ENCODE data around the gene RPL28. TPM values are rescaled to one million over a fixed set of nuclear protein-coding genes. Genes with fewer than 3 reads are reported as not detected.
A peak's percentile ranks its signal among the peaks of the same experiment; 100 is the strongest.
"Not testable (repeated sequence)": the region's sequence is repeated elsewhere in the genome, so short reads cannot be mapped to it uniquely, and the experiment has no call there.

Gene RPL28
- total and polyA plus RNA-seq, 2 experiments from 2014 or later = 530 to 875 TPM

DNA sequence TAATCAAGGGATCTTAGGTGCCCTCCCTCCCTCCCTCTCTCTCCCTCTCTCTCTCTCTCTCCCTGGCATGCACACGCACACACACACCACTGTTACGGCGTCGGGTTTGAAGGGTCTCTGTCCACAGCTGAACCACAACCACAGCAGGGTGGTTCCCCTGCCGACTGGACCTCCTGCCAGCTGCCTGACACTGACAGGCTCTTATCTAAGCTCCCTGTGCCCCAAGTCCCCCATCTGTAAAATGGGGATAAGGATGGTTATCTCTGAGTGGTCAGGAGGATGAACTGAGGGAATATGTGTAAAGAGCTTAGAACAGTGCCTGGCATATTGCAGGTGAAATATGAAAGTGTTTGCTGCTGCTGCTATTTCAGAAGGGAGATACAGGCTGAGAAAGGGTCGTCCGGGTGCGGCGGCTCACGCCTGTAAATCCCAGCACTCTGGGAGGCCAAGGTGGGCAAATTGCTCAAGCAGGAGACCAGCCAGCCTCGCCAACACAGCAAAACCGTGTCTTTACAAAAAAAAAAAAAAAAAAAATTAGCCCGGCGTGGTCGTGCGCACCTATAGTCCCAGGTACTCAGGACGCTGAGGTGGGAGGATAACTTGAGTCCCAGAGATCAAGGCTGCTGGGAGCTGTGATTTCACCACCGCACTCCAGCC is 58.2 kb downstream of the RPL28 start:
- H4K20me1 ChIP-seq (ENCODE audit: insufficient read depth) = no peaks in the 10 kb centered on the region
- H3K9me3 ChIP-seq (ENCODE audit: low read depth) = no peaks in the 10 kb centered on the region
- DNase-seq = no peak
- H2AFZ ChIP-seq = no peak overlapping the region
- no peaks in the 10 kb centered on the region; the same call in 1 of the 2 replicates for H3F3A ChIP-seq (ENCODE audit: insufficient read depth)
- H3K27me3 ChIP-seq (replicated peaks; ENCODE audit: insufficient read depth) = peaks cover 39% of the 10 kb centered on the region
- 37 to 48% methylated on average over 17 to 18 of the region's 18 CpGs for WGBS, 2 experiments (ENCODE audit: low coverage in 1 of 2, low lambda C conversion rate in 2 of 2, missing lambda C conversion rate in 2 of 2)
- no peaks in the 10 kb centered on the region for H3K9me2 ChIP-seq (ENCODE audit: insufficient read depth)
- H3K79me2 ChIP-seq (ENCODE audit: insufficient read depth) = no peaks in the 10 kb centered on the region
- TF ChIP-seq EZH2 (IDR thresholded peaks at IDR 0.05; ENCODE audit: insufficient read depth, poor library complexity, severe bottlenecking) (peak; percentile 52), EZH2phosphoT487 (IDR thresholded peaks at IDR 0.05; ENCODE audit: insufficient read depth, low read depth) (no peak)
- H3K4me3 ChIP-seq = no peak overlapping the region
- H3K9ac ChIP-seq = no peak overlapping the region
- in situ Hi-C loops (cut with MboI) = no loop called here
- H3K4me2 ChIP-seq (ENCODE audit: unreplicated experiment) = no peak overlapping the region
- H3K27ac ChIP-seq = no peak overlapping the region
- no peaks in the 10 kb centered on the region for H3K36me3 ChIP-seq (ENCODE audit: low read depth)
- H3K4me1 ChIP-seq (ENCODE audit: insufficient read depth) = no peaks in the 10 kb centered on the region

DNA sequence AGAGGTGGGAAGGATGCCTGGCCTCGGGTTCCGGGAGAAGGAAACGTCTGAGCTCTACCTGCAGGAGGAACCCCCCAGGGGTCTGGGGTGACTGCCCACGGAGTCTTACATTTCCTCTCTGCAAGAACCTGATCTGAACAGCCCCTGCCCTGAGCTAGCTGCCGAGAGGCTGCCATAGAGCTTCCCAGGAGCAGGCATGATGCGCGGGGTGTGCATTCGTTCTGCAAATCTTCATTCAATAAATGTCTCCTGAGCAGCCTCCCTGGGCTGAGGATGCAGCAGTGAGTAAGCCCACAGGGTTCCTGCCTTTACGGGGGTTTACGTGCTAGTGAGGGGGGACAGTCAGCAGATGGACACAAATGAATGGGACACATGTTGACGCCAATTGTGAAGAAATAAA is 58.9 kb downstream of the RPL28 start:
- Histone ChIP-seq H3K27ac (no peak overlapping the region), H3K4me1 (ENCODE audit: insufficient read depth) (no peaks in the 10 kb centered on the region), H3F3A (ENCODE audit: insufficient read depth) (no peaks in the 10 kb centered on the region; the same call in 1 of the 2 replicates), H3K9ac (no peak overlapping the region), H4K20me1 (ENCODE audit: insufficient read depth) (no peaks in the 10 kb centered on the region), H3K79me2 (ENCODE audit: insufficient read depth) (no peaks in the 10 kb centered on the region), H3K9me3 (ENCODE audit: low read depth) (no peaks in the 10 kb centered on the region), H3K27me3 (replicated peaks; ENCODE audit: insufficient read depth) (peaks cover 42% of the 10 kb centered on the region), H3K36me3 (ENCODE audit: low read depth) (no peaks in the 10 kb centered on the region), H2AFZ (no peak overlapping the region), H3K9me2 (ENCODE audit: insufficient read depth) (no peaks in the 10 kb centered on the region), H3K4me3 (no peak overlapping the region), H3K4me2 (ENCODE audit: unreplicated experiment) (no peak overlapping the region)
- no peak for TF ChIP-seq EZH2 (IDR thresholded peaks at IDR 0.05; ENCODE audit: insufficient read depth, poor library complexity, severe bottlenecking)
- no peak for TF ChIP-seq EZH2phosphoT487 (IDR thresholded peaks at IDR 0.05; ENCODE audit: insufficient read depth, low read depth)
- 43 to 51% methylated on average over 11 of the region's 11 CpGs for WGBS, 2 experiments (ENCODE audit: low coverage in 1 of 2, low lambda C conversion rate in 2 of 2, missing lambda C conversion rate in 2 of 2)
- in situ Hi-C loops (cut with MboI) = no loop called here
- DNase-seq = no peak

DNA sequence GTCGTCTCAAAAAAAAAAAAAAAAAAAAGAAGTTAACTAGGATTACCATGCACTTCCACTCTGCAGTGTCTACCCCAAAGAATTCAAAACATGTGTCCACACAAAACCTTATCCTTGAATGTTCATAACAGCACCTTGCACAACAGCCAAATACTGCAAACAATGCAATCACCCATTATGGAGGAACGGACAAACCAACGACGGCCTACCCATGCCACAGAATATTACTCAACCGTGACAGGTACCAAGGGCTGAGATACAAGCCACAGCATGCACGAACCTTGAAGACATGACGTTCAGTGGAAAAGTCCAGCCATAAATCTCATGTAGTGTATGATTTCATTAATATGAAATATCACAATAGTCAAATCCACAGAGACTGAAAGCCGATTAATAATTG is 60.3 kb downstream of the RPL28 start:
- Histone ChIP-seq H4K20me1 (ENCODE audit: insufficient read depth) (no peaks in the 10 kb centered on the region), H3K4me3 (no peak overlapping the region), H3K79me2 (ENCODE audit: insufficient read depth) (no peaks in the 10 kb centered on the region), H3K27me3 (replicated peaks; ENCODE audit: insufficient read depth) (peaks cover 38% of the 10 kb centered on the region), H3K9ac (no peak overlapping the region), H3F3A (ENCODE audit: insufficient read depth) (no peaks in the 10 kb centered on the region; the same call in 1 of the 2 replicates), H3K9me2 (ENCODE audit: insufficient read depth) (no peaks in the 10 kb centered on the region), H2AFZ (no peak overlapping the region), H3K4me2 (ENCODE audit: unreplicated experiment) (no peak overlapping the region), H3K4me1 (ENCODE audit: insufficient read depth) (no peaks in the 10 kb centered on the region), H3K27ac (no peak overlapping the region), H3K9me3 (ENCODE audit: low read depth) (no peaks in the 10 kb centered on the region), H3K36me3 (ENCODE audit: low read depth) (no peaks in the 10 kb centered on the region)
- 61 to 63% methylated on average over 7 to 8 of the region's 8 CpGs for WGBS, 2 experiments (ENCODE audit: low coverage in 1 of 2, low lambda C conversion rate in 2 of 2, missing lambda C conversion rate in 2 of 2)
- no peak for DNase-seq
- in situ Hi-C loops (cut with MboI) = no loop called here
- no peak for TF ChIP-seq EZH2 (IDR thresholded peaks at IDR 0.05; ENCODE audit: insufficient read depth, poor library complexity, severe bottlenecking)
- TF ChIP-seq EZH2phosphoT487 (IDR thresholded peaks at IDR 0.05; ENCODE audit: insufficient read depth, low read depth) = no peak

DNA sequence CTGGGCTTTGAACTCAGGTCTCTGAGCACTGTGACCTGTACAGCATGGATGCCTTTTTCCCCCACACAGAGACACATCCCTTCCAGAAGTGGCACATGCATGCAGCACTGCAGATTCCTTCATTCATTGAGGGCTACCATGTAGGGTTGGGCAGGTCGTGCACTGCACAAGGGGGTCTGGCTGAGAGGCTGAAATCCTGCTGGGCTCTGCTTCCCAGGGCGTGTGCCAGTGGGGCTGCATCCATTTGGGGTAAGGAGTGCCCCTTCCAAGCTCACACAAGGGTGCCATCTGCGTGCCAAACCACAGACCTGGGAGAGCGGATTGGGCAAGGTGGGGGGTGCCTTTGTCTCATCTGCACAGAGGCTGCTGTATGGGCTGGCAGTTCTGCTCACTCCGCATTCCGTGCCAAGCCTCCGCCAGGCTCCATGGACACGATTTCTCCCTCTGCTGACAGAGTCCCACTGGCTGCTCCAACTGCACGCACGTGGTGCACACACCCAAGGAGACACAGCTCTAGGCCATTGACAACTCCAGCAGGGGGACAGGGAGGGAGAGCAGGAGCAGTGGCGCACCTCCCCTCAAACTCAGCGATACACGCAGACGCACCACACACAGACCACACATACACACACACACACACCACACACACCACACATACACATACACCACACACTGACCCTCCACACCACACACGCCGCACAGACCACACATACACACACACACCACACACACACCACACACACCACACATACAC is 61.9 kb downstream of the RPL28 start:
- no peaks in the 10 kb centered on the region for H3K9me3 ChIP-seq (ENCODE audit: low read depth)
- no peak for TF ChIP-seq EZH2phosphoT487 (IDR thresholded peaks at IDR 0.05; ENCODE audit: insufficient read depth, low read depth)
- no peak for TF ChIP-seq EZH2 (IDR thresholded peaks at IDR 0.05; ENCODE audit: insufficient read depth, poor library complexity, severe bottlenecking)
- H3K4me2 ChIP-seq (ENCODE audit: unreplicated experiment) = no peak overlapping the region
- peaks cover 42% of the 10 kb centered on the region for H3K27me3 ChIP-seq (replicated peaks; ENCODE audit: insufficient read depth)
- no peaks in the 10 kb centered on the region for H3K79me2 ChIP-seq (ENCODE audit: insufficient read depth)
- in situ Hi-C loops (cut with MboI) = no loop called here
- no peaks in the 10 kb centered on the region for H3K36me3 ChIP-seq (ENCODE audit: low read depth)
- H3K9ac ChIP-seq = no peak overlapping the region
- DNase-seq = peak; percentile 82
- no peaks in the 10 kb centered on the region for H3K9me2 ChIP-seq (ENCODE audit: insufficient read depth)
- H3F3A ChIP-seq (ENCODE audit: insufficient read depth) = no peaks in the 10 kb centered on the region; the same call in 1 of the 2 replicates
- no peak overlapping the region for H3K27ac ChIP-seq
- no peaks in the 10 kb centered on the region for H4K20me1 ChIP-seq (ENCODE audit: insufficient read depth)
- WGBS, 2 experiments (ENCODE audit: low coverage in 1 of 2, low lambda C conversion rate in 2 of 2, missing lambda C conversion rate in 2 of 2) = 3 to 5% methylated on average over 13 to 16 of the region's 16 CpGs
- no peaks in the 10 kb centered on the region for H3K4me1 ChIP-seq (ENCODE audit: insufficient read depth)
- H2AFZ ChIP-seq = no peak overlapping the region
- no peak overlapping the region for H3K4me3 ChIP-seq

DNA sequence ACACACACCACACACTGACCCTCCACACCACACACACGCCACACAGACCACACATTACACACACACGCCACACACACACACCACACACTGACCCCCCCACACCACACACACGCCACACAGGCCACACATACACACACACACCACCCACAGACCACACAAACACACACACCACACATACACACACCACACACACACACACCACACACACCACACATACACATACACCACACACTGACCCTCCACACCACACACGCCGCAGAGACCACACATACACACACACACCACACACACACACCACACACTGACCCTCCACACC is 62.4 kb downstream of the RPL28 start:
- H3K9me3 ChIP-seq (ENCODE audit: low read depth); in situ Hi-C loops (cut with MboI); H3K27ac ChIP-seq; H3K36me3 ChIP-seq (ENCODE audit: low read depth); H3K79me2 ChIP-seq (ENCODE audit: insufficient read depth); H4K20me1 ChIP-seq (ENCODE audit: insufficient read depth); DNase-seq; H3K4me1 ChIP-seq (ENCODE audit: insufficient read depth); H3K9me2 ChIP-seq (ENCODE audit: insufficient read depth); H2AFZ ChIP-seq; H3K9ac ChIP-seq; H3F3A ChIP-seq (ENCODE audit: insufficient read depth); H3K4me2 ChIP-seq (ENCODE audit: unreplicated experiment); H3K4me3 ChIP-seq: not testable (repeated sequence)
- peaks cover 42% of the 10 kb centered on the region for H3K27me3 ChIP-seq (replicated peaks; ENCODE audit: insufficient read depth)
- WGBS, 2 experiments (ENCODE audit: low coverage in 1 of 2, low lambda C conversion rate in 2 of 2, missing lambda C conversion rate in 2 of 2) = 66% methylated on average over 5 of the region's 5 CpGs; no CpG with 5 or more reads in 1 of the 2 experiments
